ENCODE results near the gene HYDIN. TPM values are rescaled to one million over a fixed set of nuclear protein-coding genes. Genes with fewer than 3 reads are reported as not detected.
"Not testable (repeated sequence)": the region's sequence is repeated elsewhere in the genome, so short reads cannot be mapped to it uniquely, and the experiment has no call there.

HYDIN gene
- total RNA-seq, 4 donors from 2014 or later = 0.35 to 10.3 (median 4.3) TPM

DNA sequence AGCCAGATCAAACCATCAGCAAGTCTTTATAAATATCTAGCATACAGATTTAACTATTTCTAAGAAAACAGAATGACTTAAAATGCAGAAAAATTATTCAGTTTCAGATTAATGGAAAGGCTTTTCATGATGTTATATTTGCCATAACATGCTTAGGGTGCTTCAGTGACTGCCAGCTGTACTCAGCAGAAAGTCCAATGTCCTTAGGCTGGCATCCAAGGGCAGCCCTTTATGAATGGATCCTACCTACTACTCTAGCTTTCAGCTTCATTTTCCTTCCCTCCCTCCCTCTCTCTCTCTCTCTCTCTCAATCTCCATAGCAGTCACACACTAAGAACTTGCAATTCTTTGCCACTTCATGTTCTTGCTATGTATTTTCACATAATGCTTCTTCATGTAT, 124.6 kb downstream of the HYDIN start:
- not testable (repeated sequence) for H3K36me3 ChIP-seq, H3K27ac ChIP-seq, ATAC-seq, H3K27me3 ChIP-seq, H3K9me3 ChIP-seq, H3K4me1 ChIP-seq, H3K4me3 ChIP-seq

- H3K4me1 ChIP-seq, H3K36me3 ChIP-seq, H3K27ac ChIP-seq, H3K27me3 ChIP-seq, H3K9me3 ChIP-seq, ATAC-seq, H3K4me3 ChIP-seq: not testable (repeated sequence)
- WGBS, 2 donors (ENCODE audit: low coverage in 1 of 2) = 87% methylated on average over 5 of the region's 6 CpGs; no CpG with 5 or more reads in 1 of the 2 donors
These were observed 146.9 kb downstream of the HYDIN start for GRCh38 chr16:71083573-71083972.

DNA sequence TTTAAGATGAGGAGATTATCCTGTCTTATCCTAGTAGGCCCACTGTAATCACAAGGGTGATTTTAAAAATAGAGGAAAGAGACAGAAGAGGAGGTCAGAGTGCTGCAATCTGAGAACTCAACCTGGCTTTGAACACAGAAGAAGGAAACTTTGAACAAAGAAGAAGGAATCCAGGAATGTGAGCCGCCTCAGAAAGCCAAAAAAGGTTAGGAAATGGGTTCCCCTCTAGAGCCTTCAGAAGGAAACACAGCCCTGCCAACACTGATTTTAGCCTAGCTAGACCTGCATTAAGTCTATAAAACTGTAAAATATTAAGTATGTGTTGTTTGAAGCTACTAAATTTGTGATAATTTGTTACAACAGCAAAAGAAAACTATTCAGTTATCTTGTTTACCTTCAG, 149.7 kb downstream of the HYDIN start:
- H3K4me3 ChIP-seq, ATAC-seq, H3K9me3 ChIP-seq, H3K27me3 ChIP-seq, H3K27ac ChIP-seq, H3K4me1 ChIP-seq, H3K36me3 ChIP-seq: not testable (repeated sequence)
- 0 to 22% methylated on average over 1 of the region's 1 CpG for WGBS, 2 donors (ENCODE audit: low coverage in 1 of 2)

GRCh38 chr16:71080262-71080661, 150.3 kb downstream of the HYDIN start:
- not testable (repeated sequence) for H3K27me3 ChIP-seq, ATAC-seq, H3K36me3 ChIP-seq, H3K4me3 ChIP-seq, H3K4me1 ChIP-seq, H3K27ac ChIP-seq, H3K9me3 ChIP-seq
- WGBS, 2 donors (ENCODE audit: low coverage in 1 of 2) = no CpG with 5 or more reads among the region's 1 CpG

DNA sequence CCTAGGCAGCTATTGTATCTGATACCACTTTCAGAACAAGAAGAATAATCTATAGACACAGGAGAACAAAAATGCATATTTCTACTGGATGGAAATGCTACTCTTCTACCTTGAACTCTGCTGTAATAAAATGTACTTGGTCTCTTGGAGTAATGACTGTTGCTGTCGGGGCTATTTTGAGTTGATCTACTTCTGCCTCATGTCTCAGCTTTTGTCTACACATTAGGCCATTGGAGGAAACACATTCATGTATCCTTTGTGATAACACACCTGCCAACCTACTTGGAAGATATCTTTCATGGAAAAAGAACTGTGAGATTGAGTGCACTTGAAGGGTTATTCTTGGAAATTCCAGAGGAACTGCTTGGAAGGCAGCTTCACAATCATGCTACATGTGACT, 159.9 kb downstream of the HYDIN start:
- not testable (repeated sequence) for H3K4me3 ChIP-seq, H3K27me3 ChIP-seq, H3K9me3 ChIP-seq, H3K4me1 ChIP-seq, H3K27ac ChIP-seq, H3K36me3 ChIP-seq, ATAC-seq
- no CpG with 5 or more reads among the region's 1 CpG for WGBS, 2 donors (ENCODE audit: low coverage in 1 of 2)

DNA sequence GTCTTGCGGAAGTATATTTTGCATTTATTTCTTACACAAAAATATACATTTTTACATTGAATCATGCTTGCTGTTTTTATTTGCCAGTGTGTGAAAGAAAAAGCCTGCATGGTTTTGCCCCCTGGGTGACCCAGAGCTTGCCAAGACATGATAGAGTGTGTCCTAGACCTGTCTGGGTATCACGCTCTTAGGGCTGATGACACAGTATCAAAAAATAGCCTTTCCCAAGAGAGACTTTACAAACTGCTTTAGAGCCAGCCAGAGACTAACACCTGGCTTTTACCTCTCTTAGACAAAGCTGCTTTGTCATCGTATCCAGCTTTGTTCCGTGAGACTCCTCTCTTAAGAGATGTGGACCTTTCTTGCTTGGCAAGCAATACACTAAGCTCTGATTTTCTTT, 160.7 kb downstream of the HYDIN start:
- not testable (repeated sequence) for ATAC-seq, H3K4me3 ChIP-seq, H3K9me3 ChIP-seq, H3K27ac ChIP-seq, H3K36me3 ChIP-seq, H3K4me1 ChIP-seq, H3K27me3 ChIP-seq
- 72% methylated on average over 4 of the region's 4 CpGs; no CpG with 5 or more reads in 1 of the 2 donors for WGBS, 2 donors (ENCODE audit: low coverage in 1 of 2)

DNA sequence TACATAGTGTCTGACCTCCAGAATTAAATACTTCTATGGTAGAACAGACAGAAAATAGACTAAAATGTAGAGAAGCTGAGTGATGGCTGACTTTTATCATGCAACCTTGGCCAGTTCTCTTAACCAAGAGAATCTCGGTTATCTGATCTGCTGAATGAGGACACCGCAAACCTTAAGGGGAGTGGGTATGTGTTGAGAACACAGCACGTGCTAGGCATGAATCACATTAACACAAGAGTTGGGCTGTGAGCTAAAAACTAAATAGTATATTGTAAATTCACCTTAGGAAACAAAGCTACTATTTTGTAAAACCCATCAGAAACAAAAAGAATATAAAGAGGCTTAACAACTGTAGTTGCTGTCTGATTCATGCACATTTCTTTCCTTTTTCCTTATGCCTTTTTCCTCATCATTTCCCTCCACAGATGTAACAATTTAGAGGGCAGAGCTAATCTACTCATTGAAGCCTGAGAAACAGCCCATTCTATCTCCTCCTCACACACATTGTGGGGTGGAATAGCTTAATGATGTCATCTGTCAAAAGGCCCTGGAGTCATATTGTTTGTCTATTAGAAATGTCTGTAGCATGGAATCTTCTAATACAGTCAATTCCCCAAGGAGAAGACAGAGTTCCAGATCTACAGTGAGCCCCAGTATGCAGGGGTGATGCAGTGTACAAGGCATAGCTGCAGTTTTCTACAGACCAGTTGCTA, 176.5 kb downstream of the HYDIN start:
- H3K4me3 ChIP-seq, H3K27ac ChIP-seq, H3K36me3 ChIP-seq, H3K4me1 ChIP-seq, H3K9me3 ChIP-seq, H3K27me3 ChIP-seq, ATAC-seq: not testable (repeated sequence)
- WGBS, 2 donors (ENCODE audit: low coverage in 1 of 2) = 67 to 71% methylated on average over 1 to 3 of the region's 3 CpGs

- WGBS, 2 donors (ENCODE audit: low coverage in 1 of 2) = 60 to 67% methylated on average over 1 of the region's 2 CpGs
- H3K36me3 ChIP-seq, H3K4me1 ChIP-seq, ATAC-seq, H3K27ac ChIP-seq, H3K27me3 ChIP-seq, H3K4me3 ChIP-seq, H3K9me3 ChIP-seq: not testable (repeated sequence)
These were observed 180.2 kb downstream of the HYDIN start for GRCh38 chr16:71050307-71050706.

DNA sequence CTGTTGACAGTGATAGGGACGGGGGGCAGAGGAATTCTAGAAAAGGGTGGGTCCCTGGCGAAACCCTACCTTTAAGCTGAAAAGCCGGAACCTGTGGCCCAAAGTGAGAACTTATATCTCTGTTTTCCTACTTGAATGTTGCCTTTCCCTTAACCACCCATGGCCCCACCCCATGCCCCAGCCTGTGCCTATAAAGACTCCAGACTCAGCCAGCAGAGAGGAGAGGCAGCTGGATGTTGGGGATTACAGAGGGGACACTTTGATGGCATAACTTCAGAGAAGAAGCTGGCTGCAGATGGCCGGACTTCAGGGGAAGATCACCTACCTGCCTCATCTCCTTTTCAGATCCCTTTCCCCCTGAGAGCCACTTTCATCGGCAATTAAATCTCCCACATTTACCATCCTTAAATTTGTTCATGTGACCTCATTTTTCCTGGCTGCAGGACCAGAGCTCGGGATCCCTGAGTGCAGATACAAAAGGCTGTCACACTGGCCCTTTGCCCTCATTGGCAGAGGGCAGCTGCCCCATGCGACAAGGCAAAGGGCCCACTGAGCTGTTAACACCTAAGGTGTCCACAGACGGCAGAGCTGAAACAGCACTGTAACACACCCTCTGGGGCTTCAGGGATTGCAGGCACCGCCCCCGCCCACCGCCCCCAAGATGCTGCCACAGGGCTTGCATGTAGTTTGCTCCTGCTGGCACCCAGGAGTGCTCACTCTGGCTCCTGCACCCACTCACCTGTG, 191.0 kb downstream of the HYDIN start:
- not testable (repeated sequence) for H3K4me3 ChIP-seq, H3K36me3 ChIP-seq, H3K27me3 ChIP-seq, H3K9me3 ChIP-seq, H3K4me1 ChIP-seq, ATAC-seq, H3K27ac ChIP-seq
- 100% methylated on average over 1 to 2 of the region's 11 CpGs for WGBS, 2 donors (ENCODE audit: low coverage in 1 of 2)

DNA sequence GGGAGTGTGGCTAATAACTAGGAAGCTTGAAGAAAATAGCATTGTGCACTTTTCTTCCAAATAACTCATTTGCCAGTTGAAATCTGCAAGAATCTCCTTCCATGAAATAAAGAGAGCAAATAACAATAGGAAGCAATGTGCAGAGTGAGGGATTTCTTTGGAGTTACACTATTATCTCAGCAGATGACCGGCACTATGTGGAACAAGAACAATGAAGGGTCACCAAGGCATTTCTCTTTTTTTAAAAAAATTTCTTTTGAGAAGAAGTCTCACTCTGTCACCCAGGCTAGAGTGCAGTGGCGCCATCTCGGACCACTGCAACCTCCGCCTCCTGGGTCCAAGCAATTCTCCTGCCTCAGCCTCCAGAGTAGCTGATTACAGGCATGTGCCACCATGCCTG, 192.1 kb downstream of the HYDIN start:
- 83 to 100% methylated on average over 2 to 3 of the region's 4 CpGs for WGBS, 2 donors (ENCODE audit: low coverage in 1 of 2)
- not testable (repeated sequence) for ATAC-seq, H3K27me3 ChIP-seq, H3K4me1 ChIP-seq, H3K36me3 ChIP-seq, H3K27ac ChIP-seq, H3K9me3 ChIP-seq, H3K4me3 ChIP-seq

GRCh38 chr16:71037987-71038386, 192.5 kb downstream of the HYDIN start:
- not testable (repeated sequence) for H3K27me3 ChIP-seq, H3K36me3 ChIP-seq, H3K4me3 ChIP-seq, H3K27ac ChIP-seq, H3K4me1 ChIP-seq, ATAC-seq, H3K9me3 ChIP-seq
- WGBS, 2 donors (ENCODE audit: low coverage in 1 of 2) = 40 to 49% methylated on average over 1 to 4 of the region's 6 CpGs

- H3K36me3 ChIP-seq, H3K4me3 ChIP-seq, H3K27me3 ChIP-seq, ATAC-seq, H3K9me3 ChIP-seq, H3K4me1 ChIP-seq, H3K27ac ChIP-seq: not testable (repeated sequence)
- 48 to 60% methylated on average over 4 to 7 of the region's 8 CpGs for WGBS, 2 donors (ENCODE audit: low coverage in 1 of 2)
These were observed 202.3 kb downstream of the HYDIN start for GRCh38 chr16:71028032-71028727.

- WGBS, 2 donors (ENCODE audit: low coverage in 1 of 2) = no CpG with 5 or more reads among the region's 8 CpGs
- not testable (repeated sequence) for ATAC-seq, H3K27ac ChIP-seq, H3K36me3 ChIP-seq, H3K4me3 ChIP-seq, H3K4me1 ChIP-seq, H3K9me3 ChIP-seq, H3K27me3 ChIP-seq
These were observed 203.0 kb downstream of the HYDIN start for GRCh38 chr16:71027511-71027910.

Measured in gastroesophageal sphincter (tissue), 4 donors.